Muscle of arm (tissue), 12 donors: ENCODE results near the gene NPR1. TPM values are rescaled to one million over a fixed set of nuclear protein-coding genes. Genes with fewer than 3 reads are reported as not detected.
"Not testable (repeated sequence)": the region's sequence is repeated elsewhere in the genome, so short reads cannot be mapped to it uniquely, and the experiment has no call there.

ENCODE experiments used
- DNase-seq: peaks from one replicate; pipeline ENCODE4 v3.0.0-alpha.2; 2013
- polyA plus RNA-seq, 12 donors: library from polyadenylated mRNA; unstranded; fragments of 120-200 nt; gene quantifications; one replicate each; pipeline ENCODE4 v1.2.1, GENCODE V29; 2013; ENCODE audit not compliant: insufficient read length in 12 of 12

Gene NPR1
- polyA plus RNA-seq, 12 donors: 12.0 to 16.5 (median 13.0) TPM; not detected in 1

DNA sequence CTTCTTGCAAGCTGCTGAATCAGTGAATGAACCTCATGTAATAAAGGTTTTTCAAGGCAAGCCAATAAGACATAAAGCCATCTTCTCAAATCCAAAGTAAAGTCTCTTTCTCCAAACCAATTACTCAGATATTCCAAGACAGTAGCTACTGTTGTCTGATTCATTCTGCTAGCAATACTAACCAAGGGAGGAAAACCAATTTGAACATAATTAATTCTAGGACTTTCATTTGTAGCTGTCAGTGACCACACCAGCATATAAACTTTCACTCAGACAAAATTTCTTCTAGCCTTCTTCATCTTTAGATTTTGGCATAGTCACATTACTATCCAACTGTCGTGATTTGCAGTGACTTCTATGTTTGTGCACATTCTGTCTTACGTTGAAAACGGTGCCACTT, 38.8 kb downstream of the NPR1 start:
- DNase-seq: no peak

GRCh38 chr1:153723687-153724086, 45.2 kb downstream of the NPR1 start:
- DNase-seq: no peak

GRCh38 chr1:153724634-153725033, 46.1 kb downstream of the NPR1 start:
- DNase-seq: not testable (repeated sequence)

DNA sequence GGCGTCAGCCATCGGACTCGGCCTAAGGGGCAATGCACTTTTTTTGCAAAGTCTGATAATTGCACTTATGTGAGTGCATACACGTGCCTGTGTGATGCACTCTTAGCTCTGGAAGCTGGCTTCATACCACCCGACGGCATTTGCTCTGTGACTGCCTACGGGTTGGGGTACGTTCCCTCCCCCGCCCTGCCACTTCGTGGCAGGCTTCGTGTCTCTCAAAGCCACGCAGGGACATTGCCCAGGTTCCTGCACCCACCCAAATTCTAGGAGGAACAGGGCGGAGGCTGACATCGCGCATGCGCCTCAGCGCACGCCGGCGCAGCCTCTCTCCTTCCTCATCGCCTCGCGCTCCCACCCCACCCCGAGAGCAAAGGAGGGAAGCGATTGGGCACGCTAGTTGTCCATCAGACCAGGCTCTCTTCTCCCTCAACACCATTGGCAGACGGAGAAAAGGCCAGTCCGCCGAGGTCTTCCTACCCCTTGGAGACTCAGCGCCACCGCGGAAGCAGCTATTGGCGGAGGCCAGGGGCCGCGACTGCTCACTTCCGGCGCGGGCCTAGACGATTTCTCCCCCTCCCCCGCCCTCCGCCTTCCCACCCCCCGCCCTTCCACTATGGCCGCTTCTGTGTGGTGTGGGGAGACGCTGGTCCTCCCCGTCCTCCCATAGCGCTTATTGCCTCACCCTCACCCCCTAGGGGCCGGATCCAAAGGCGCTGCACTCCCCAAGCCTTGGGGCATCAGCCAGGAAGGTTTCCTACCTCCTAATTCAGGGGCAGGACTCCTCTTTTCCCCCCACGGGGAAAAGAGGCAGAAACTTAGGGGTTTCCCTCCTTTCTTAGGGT, 49.2 kb downstream of the NPR1 start, which contains the start of gene INTS3:
TSS of gene INTS3 (plus strand) at position 588 of the 842 bp plus-strand sequence. CDS start 585 bp downstream, outside the sequence.
- peak; percentile 100 for DNase-seq

GRCh38 chr1:153728305-153729066, 50.0 kb downstream of the NPR1 start:
- DNase-seq: peak; percentile 57

- no peak for DNase-seq
Observed at GRCh38 chr1:153730468-153730988, 52.0 kb downstream of the NPR1 start.

GRCh38 chr1:153733970-153734369, 55.5 kb downstream of the NPR1 start:
- no peak for DNase-seq

GRCh38 chr1:153734396-153735089, 56.1 kb downstream of the NPR1 start:
- no peak for DNase-seq

DNA sequence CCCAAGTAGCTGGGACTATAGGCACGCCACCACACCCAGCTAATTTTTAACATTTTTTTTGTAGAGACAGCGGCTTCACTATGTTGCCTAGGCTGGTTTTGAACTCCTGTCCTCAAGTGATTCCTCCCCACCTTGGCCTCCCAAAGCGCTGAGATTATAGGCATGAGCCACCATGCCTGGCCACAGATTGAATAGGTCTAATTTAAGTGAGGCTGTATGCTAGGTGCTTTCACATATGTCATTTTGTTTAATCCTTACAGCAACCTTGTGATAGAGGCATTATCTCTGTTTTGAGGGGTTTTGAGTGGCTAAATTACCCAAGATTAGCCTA, 56.6 kb downstream of the NPR1 start:
- no peak for DNase-seq

DNA sequence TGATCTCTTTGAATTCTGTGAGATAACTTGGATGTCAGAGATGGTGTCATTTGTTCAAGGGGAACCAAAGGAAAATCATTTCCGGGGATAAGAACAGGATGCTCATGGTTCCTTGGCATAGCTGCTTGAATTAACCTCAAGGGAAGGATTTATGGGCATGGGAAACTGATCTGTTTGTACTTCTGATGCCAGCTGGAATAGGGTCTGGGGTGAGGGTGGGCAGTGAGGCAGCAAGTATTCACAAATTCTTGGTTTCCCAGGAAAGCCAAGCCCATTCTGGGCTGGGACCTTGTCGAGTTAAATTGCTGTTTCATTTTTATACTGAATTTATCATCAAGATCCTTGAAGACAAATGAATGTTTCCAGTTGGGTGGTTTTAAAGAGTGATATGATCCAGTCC, 63.5 kb downstream of the NPR1 start:
- DNase-seq: no peak

DNA sequence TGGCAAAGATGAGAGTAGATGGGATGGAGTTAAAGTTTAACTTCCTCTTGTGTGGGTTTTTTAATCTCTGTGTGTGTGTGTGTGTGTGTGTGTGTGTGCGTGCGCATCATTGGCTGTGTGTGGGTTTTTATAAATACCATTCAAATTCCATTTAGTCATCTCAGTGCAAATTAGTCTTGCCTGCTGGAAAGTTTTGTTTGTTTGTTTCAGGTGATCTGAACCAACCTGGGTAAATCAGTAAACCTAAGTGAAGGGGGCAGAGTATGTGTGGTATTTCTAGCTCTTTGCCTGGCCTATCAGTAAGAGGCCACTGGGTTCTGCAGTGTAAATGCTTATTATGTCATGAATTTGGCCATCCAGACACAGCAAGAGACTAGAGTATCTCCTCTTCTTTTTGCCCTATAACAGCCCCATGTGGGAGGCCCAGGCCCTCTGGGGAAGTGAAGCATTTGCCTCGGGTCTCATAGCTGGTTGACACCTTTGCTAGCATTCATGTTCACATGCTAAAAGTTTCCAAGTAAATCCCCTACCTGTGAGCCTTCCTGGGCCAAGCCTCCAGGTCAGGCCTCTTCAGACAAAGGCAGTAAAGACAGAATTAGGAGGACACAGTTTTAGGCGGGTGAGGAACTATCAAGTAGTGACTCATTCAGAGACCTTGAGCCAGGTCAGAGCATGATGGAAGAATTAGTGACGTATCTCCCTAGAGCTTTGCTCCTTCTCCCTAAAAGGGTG, 64.1 kb downstream of the NPR1 start:
- DNase-seq: no peak

Other genes starting within 250 kb of the NPR1 start
- not detected for gene S100A7, start 218.0 kb upstream of the NPR1 start, polyA plus RNA-seq
- 100 to 1,000 TPM in 11 of 12 donors, not detected in 1; 152 to 697 (median 212) TPM for gene S100A6, start 142.7 kb upstream of the NPR1 start, polyA plus RNA-seq
- under 1 TPM in 4 of 12 donors, not detected in 8; 0.22 to 0.45 (median 0.37) TPM for gene S100A5, start 137.8 kb upstream of the NPR1 start, polyA plus RNA-seq
- gene S100A4, start 132.9 kb upstream of the NPR1 start, polyA plus RNA-seq: 100 to 1,000 TPM in 11 of 12 donors, not detected in 1; 113 to 274 (median 192) TPM
- 1 to 10 TPM in 5 of 12 donors, under 1 TPM in 5, not detected in 2; 0.35 to 3.5 (median 1.00) TPM for gene S100A3, start 129.4 kb upstream of the NPR1 start, polyA plus RNA-seq
- 10 to 100 TPM in 2 of 12 donors, 1 to 10 TPM in 7, under 1 TPM in 1, not detected in 2; 0.89 to 14.0 (median 1.8) TPM for gene S100A2, start 112.8 kb upstream of the NPR1 start, polyA plus RNA-seq
- gene S100A16, start 65.6 kb upstream of the NPR1 start, polyA plus RNA-seq: 100 to 1,000 TPM in 1 of 12 donors, 10 to 100 TPM in 10, not detected in 1; 44.8 to 115 (median 49.2) TPM
- 100 to 1,000 TPM in 1 of 12 donors, 10 to 100 TPM in 3, 1 to 10 TPM in 1, under 1 TPM in 5, not detected in 2; 0.29 to 118 (median 0.99) TPM for gene S100A14, start 62.4 kb upstream of the NPR1 start, polyA plus RNA-seq
- 100 to 1,000 TPM in 1 of 12 donors, 10 to 100 TPM in 10, not detected in 1; 50.0 to 138 (median 67.6) TPM for gene S100A13, start 51.2 kb upstream of the NPR1 start, polyA plus RNA-seq
- 10 to 100 TPM in 4 of 12 donors, 1 to 10 TPM in 6, not detected in 2; 2.9 to 20.1 (median 7.0) TPM for gene S100A1, start 50.3 kb upstream of the NPR1 start, polyA plus RNA-seq
- gene CHTOP, start 44.6 kb upstream of the NPR1 start, polyA plus RNA-seq: 100 to 1,000 TPM in 3 of 12 donors, 10 to 100 TPM in 8, not detected in 1; 80.0 to 120 (median 87.3) TPM
- gene SNAPIN, start 20.0 kb upstream of the NPR1 start, polyA plus RNA-seq: 10 to 100 TPM in 11 of 12 donors, not detected in 1; 31.5 to 54.8 (median 50.2) TPM
- 100 to 1,000 TPM in 11 of 12 donors, not detected in 1; 131 to 211 (median 169) TPM for gene ILF2, start 7.7 kb upstream of the NPR1 start, polyA plus RNA-seq
- 100 to 1,000 TPM in 1 of 12 donors, 10 to 100 TPM in 11; 34.5 to 239 (median 37.6) TPM for gene INTS3, start 49.4 kb downstream of the NPR1 start, polyA plus RNA-seq
- 10 to 100 TPM in 11 of 12 donors, not detected in 1; 17.8 to 56.9 (median 19.3) TPM for gene SLC27A3, start 96.7 kb downstream of the NPR1 start, polyA plus RNA-seq
- 10 to 100 TPM in 11 of 12 donors, not detected in 1; 14.4 to 39.5 (median 18.5) TPM for gene GATAD2B, start 244.3 kb downstream of the NPR1 start, polyA plus RNA-seq